Adrenal gland (tissue), 12 donors: ENCODE data around the gene PAPOLA. TPM values are rescaled to one million over a fixed set of nuclear protein-coding genes. Genes with fewer than 3 reads are reported as not detected.

Source experiments
- DNase-seq, 7 donors: peaks; one replicate each; pipeline ENCODE4 v3.0.0-alpha.2; 2019 to 2020
- H3K27ac ChIP-seq, 5 donors: fragments of 200-600 bp; sonication (generic) in 4 of 5; 1 replicate in 3 of 5; 2 replicates in 2 of 5; pipeline versions ENCODE4 v1.5.1 to v1.8.0; 2016 to 2020; ENCODE audit warnings: mild to moderate bottlenecking in 1 of 5
- H3K27me3 ChIP-seq: fragments of 200-600 bp; 2 replicates; pipeline ENCODE4 v1.8.0; 2021
- H3K36me3 ChIP-seq, 2 donors: fragments of 200-600 bp; replicated peaks in 1 of 2; 1 replicate in 1 of 2; 2 replicates in 1 of 2; pipeline versions ENCODE4 v1.5.1 to v1.8.0; 2018 to 2022
- H3K4me1 ChIP-seq, 2 donors: fragments of 200-600 bp; replicated peaks in 1 of 2; 1 replicate in 1 of 2; 2 replicates in 1 of 2; pipeline versions ENCODE4 v1.5.1 to v1.8.0; 2018 to 2021
- H3K4me3 ChIP-seq, 4 donors: fragments of 200-600 bp; sonication (generic) in 3 of 4; one replicate each; pipeline ENCODE4 v1.5.1; 2016 to 2018
- H3K9me3 ChIP-seq, 3 donors: fragments of 200-600 bp; sonication (generic) in 1 of 3; replicated peaks in 1 of 3; 1 replicate in 2 of 3; 2 replicates in 1 of 3; pipeline versions ENCODE4 v1.5.1 to v1.8.0; 2016 to 2021
- CTCF ChIP-seq, 6 experiments: fragments of 450-650 bp in 4 of 6; fragments of 200-600 bp in 2 of 6; sonication (generic) in 1 of 6; IDR thresholded peaks; 1 replicate in 5 of 6; 2 replicates in 1 of 6; pipeline versions ENCODE4 v1.5.1 to v1.8.0; 2016 to 2021; ENCODE audit warnings: antibody characterized with exemption in 6 of 6, mild to moderate bottlenecking in 2 of 6, moderate library complexity in 1 of 6
- POLR2A ChIP-seq, 2 donors: fragments of 450-650 bp; IDR thresholded peaks; one replicate each; pipeline ENCODE4 v1.6.1; 2017; ENCODE audit warnings: antibody characterized with exemption in 2 of 2, mild to moderate bottlenecking in 2 of 2, moderate library complexity in 1 of 2
- WGBS, 4 donors: extraction: QIAGEN DNeasy Blood & Tissue Kit in 2 of 4; methylation state at CpG; one replicate each; pipeline versions ENCODE4 v1.1.5 to v1.1.7; 2013 to 2017; 5-methylcytosine and 5-hydroxymethylcytosine counted together
- intact Hi-C, 2 donors: fragments of 100-400 bp; cut with DNase I; formaldehyde crosslinking; loops; one replicate each; pipeline versions ENCODE4 v1.14.1 to v1.15.0; 2022 to 2023
- polyA plus RNA-seq, 3 donors: library from polyadenylated mRNA; stranded (reverse); fragments of 200-250 nt in 2 of 3; fragments of 350-450 nt in 1 of 3; fragmentation: Illumina TruSeq in 1 of 3; extraction: RNeasy Lipid Tissue Mini Kit (QIAGEN cat#74804) in 1 of 3; gene quantifications; one replicate each; pipeline ENCODE4 v1.2.3, GENCODE V29; 2013 to 2014
- total RNA-seq, 9 donors: library from RNA; depleted of rRNA in 4 of 9; stranded (reverse); fragments of >200 nt in 4 of 9; fragments of 120-200 nt in 1 of 9; fragmentation: NEBNext Ultra II Directional in 1 of 9; extraction: Animal tissue kit (Norgen Biotek cat#: 25700) in 1 of 9; gene quantifications; one replicate each; pipeline versions ENCODE4 v1.1.0 to v1.2.4, GENCODE V29; 2013 to 2023
- donor health status: healthy with polysubstance abuse.
- donor health status: Bipolar disorder and iron deficiency.
- donor health status: DM: yes; HTN: yes; CAD: no.
- donor health status: DM: no; HTN: no; CAD: no.
- donor health status: DM: no; HTN: no; CAD: no.
- donor health status: DM: yes; HTN: yes; CAD: no.

The PAPOLA gene
- total and polyA plus RNA-seq, 12 donors = 63.3 to 205 (median 156) TPM

- no peak for DNase-seq
- no peaks in the 10 kb centered on the region for H3K9me3 ChIP-seq
- no peak for TF ChIP-seq CTCF (IDR thresholded peaks at IDR 0.05)
- no peak for TF ChIP-seq POLR2A (IDR thresholded peaks at IDR 0.05)
- no peaks in the 10 kb centered on the region for H3K4me1 ChIP-seq
- intact Hi-C loops = no loop called here
- no peak overlapping the region for H3K4me3 ChIP-seq
- no peaks in the 10 kb centered on the region for H3K36me3 ChIP-seq
- WGBS, 4 donors = 73 to 79% (median 76%) methylated on average over 8 of the region's 8 CpGs
- H3K27ac ChIP-seq = no peak overlapping the region
- peaks cover 7% of the 10 kb centered on the region for H3K27me3 ChIP-seq
Observed at GRCh38 chr14:96581026-96581425, 78.8 kb downstream of the PAPOLA start.

GRCh38 chr14:96581902-96582301 is 79.7 kb downstream of the PAPOLA start:
- no peak for TF ChIP-seq CTCF (IDR thresholded peaks at IDR 0.05)
- TF ChIP-seq POLR2A (IDR thresholded peaks at IDR 0.05) = no peak
- Histone ChIP-seq H3K4me3 (no peak overlapping the region), H3K4me1 (no peaks in the 10 kb centered on the region), H3K27ac (no peak overlapping the region), H3K9me3 (no peaks in the 10 kb centered on the region), H3K27me3 (peaks cover 7% of the 10 kb centered on the region), H3K36me3 (no peaks in the 10 kb centered on the region)
- WGBS, 4 donors = 84 to 94% (median 87%) methylated on average over 6 to 7 of the region's 7 CpGs
- intact Hi-C loops = no loop called here
- DNase-seq = no peak

- no peak overlapping the region for H3K4me3 ChIP-seq
- DNase-seq = no peak
- peaks cover 7% of the 10 kb centered on the region for H3K27me3 ChIP-seq
- H3K27ac ChIP-seq = no peak overlapping the region
- no peaks in the 10 kb centered on the region for H3K36me3 ChIP-seq
- intact Hi-C loops = no loop called here
- no peaks in the 10 kb centered on the region for H3K9me3 ChIP-seq
- TF ChIP-seq POLR2A (IDR thresholded peaks at IDR 0.05) = no peak
- no peak for TF ChIP-seq CTCF (IDR thresholded peaks at IDR 0.05)
- 62 to 74% (median 70%) methylated on average over 7 to 12 of the region's 12 CpGs for WGBS, 4 donors
- H3K4me1 ChIP-seq = no peaks in the 10 kb centered on the region
Observed at GRCh38 chr14:96582411-96582961, 80.3 kb downstream of the PAPOLA start.

- WGBS, 4 donors = 35 to 65% (median 61%) methylated on average over 2 to 4 of the region's 4 CpGs
- peak in 1 of 7 donors; percentile 1 for DNase-seq
- Histone ChIP-seq H3K9me3 (no peaks in the 10 kb centered on the region), H3K4me1 (no peaks in the 10 kb centered on the region), H3K4me3 (no peak overlapping the region), H3K27ac (no peak overlapping the region), H3K36me3 (no peaks in the 10 kb centered on the region), H3K27me3 (peaks cover 7% of the 10 kb centered on the region)
- TF ChIP-seq CTCF (IDR thresholded peaks at IDR 0.05) (no peak), POLR2A (IDR thresholded peaks at IDR 0.05) (no peak)
- intact Hi-C loops = no loop called here
Observed at GRCh38 chr14:96582995-96583394, 80.8 kb downstream of the PAPOLA start.
